Fibroblast of lung (primary cell): ENCODE measurements around the gene KCNN3.

Experiments used
- CTCF ChIP-seq, 2 donors: IDR thresholded peaks in 1 of 2; conservative IDR thresholded peaks in 1 of 2; 1 replicate in 1 of 2; 2 replicates in 1 of 2; pipeline ENCODE4 v1.5.1; 2011 to 2012; ENCODE audit warnings: low read length in 2 of 2, control low read depth in 1 of 2, inconsistent platforms in 1 of 2, low read depth in 1 of 2, mild to moderate bottlenecking in 1 of 2
- EZH2 ChIP-seq: IDR thresholded peaks from 2 replicates; pipeline ENCODE4 v1.5.1; 2012; ENCODE audit warnings: low read length, control low read depth, mild to moderate bottlenecking; ENCODE audit errors: missing control alignments

DNA sequence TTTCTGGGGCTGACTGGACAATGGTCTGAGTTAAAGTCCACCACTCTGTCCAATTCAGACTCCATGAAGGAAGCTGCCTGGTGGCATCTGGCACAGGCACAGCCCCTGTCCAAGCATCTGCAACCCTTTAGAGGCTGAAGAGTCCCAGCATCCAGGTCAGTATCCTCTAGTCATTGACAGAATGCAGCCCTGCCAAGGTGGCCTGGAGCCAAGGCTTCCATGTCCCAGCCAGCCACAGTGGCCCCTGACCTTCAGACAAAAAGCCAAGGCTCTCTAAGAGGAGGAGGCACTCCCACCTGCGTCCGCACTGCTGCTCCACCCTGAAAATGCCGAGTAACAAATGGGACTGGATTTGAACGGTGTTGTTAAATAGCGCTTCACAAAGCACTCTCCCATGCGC lies 49.4 kb downstream of the KCNN3 start:
- no peak for TF ChIP-seq CTCF (conservative IDR thresholded peaks at IDR 0.05 in 1 of 2, IDR thresholded peaks at IDR 0.05 in 1 of 2; ENCODE audit: low read depth in 1 of 2, low read length in 2 of 2)
- no peak for TF ChIP-seq EZH2
